MM.1S (cell line): ENCODE measurements around the gene RCN2.
"Not testable (repeated sequence)": the region's sequence is repeated elsewhere in the genome, so short reads cannot be mapped to it uniquely, and the experiment has no call there.

ENCODE experiments used
- DNase-seq: peaks from one replicate; pipeline ENCODE4 v3.0.0-alpha.2; 2015
- H2AFZ ChIP-seq: fragments of 300-600 bp; sonication (generic); 2 replicates; pipeline ENCODE4 v1.6.0; 2016; ENCODE audit warnings: antibody characterized with exemption, low read length
- H3F3A ChIP-seq: fragments of 300-600 bp; sonication (generic); 2 replicates; pipeline ENCODE4 v1.6.1; 2016; ENCODE audit warnings: mild to moderate bottlenecking, antibody characterized with exemption, low read length, moderate library complexity, mixed read lengths; ENCODE audit not compliant: insufficient read depth
- H3K27ac ChIP-seq: fragments of 300-600 bp; sonication (generic); 2 replicates; pipeline ENCODE4 v1.5.1; 2016; ENCODE audit warnings: mild to moderate bottlenecking, low read length
- H3K27me3 ChIP-seq: fragments of 300-600 bp; sonication (generic); replicated peaks from 2 replicates; pipeline ENCODE4 v1.6.0; 2016; ENCODE audit warnings: low read length; ENCODE audit not compliant: insufficient read depth
- H3K36me3 ChIP-seq: fragments of 300-600 bp; sonication (generic); replicated peaks from 2 replicates; pipeline ENCODE4 v1.6.1; 2016; ENCODE audit warnings: mild to moderate bottlenecking, low read length, mixed read lengths; ENCODE audit not compliant: insufficient read depth
- H3K4me1 ChIP-seq: fragments of 300-600 bp; sonication (generic); 2 replicates; pipeline ENCODE4 v1.6.1; 2016; ENCODE audit warnings: low read length, mixed read lengths
- H3K4me2 ChIP-seq: fragments of 300-600 bp; sonication (generic); 2 replicates; pipeline ENCODE4 v1.6.0; 2016; ENCODE audit warnings: low read depth, low read length
- H3K4me3 ChIP-seq: fragments of 300-600 bp; sonication (generic); 2 replicates; pipeline ENCODE4 v1.5.1; 2016; ENCODE audit warnings: low read length, mixed read lengths
- H3K79me2 ChIP-seq: fragments of 300-600 bp; sonication (generic); 2 replicates; pipeline ENCODE4 v1.6.1; 2016; ENCODE audit warnings: mixed run types, low read length, mixed read lengths
- H3K9ac ChIP-seq: fragments of 300-600 bp; sonication (generic); 2 replicates; pipeline ENCODE4 v1.6.1; 2016; ENCODE audit warnings: low read length, mixed read lengths
- H3K9me2 ChIP-seq: fragments of 300-600 bp; sonication (generic); replicated peaks from 2 replicates; pipeline ENCODE4 v1.6.1; 2016; ENCODE audit warnings: mild to moderate bottlenecking, low read length, mixed read lengths; ENCODE audit not compliant: insufficient read depth
- H3K9me3 ChIP-seq: fragments of 300-600 bp; sonication (generic); replicated peaks from 2 replicates; pipeline ENCODE4 v1.6.1; 2016; ENCODE audit warnings: mild to moderate bottlenecking, low read length, mixed read lengths; ENCODE audit not compliant: insufficient read depth
- H4K20me1 ChIP-seq: fragments of 300-600 bp; sonication (generic); 2 replicates; pipeline ENCODE4 v1.6.1; 2016; ENCODE audit warnings: mild to moderate bottlenecking, low read length, moderate library complexity, mixed read lengths; ENCODE audit not compliant: insufficient read depth
- EZH2 ChIP-seq: fragments of 300-600 bp; sonication (generic); optimal IDR thresholded peaks from 2 replicates; pipeline ENCODE3; 2017; ENCODE audit warnings: low read depth, mild to moderate bottlenecking, antibody characterized with exemption, low read length, mixed read lengths
- EZH2phosphoT487 ChIP-seq: fragments of 300-600 bp; sonication (generic); IDR thresholded peaks from 2 replicates; pipeline ENCODE4 v1.6.1; 2018; ENCODE audit warnings: antibody characterized with exemption, low read length
- TF ChIP-seq, protein P1 (sequence below): fragments of 300-600 bp; sonication (generic); IDR thresholded peaks from 2 replicates; pipeline ENCODE4 v1.5.1; 2016; ENCODE audit warnings: antibody characterized with exemption, low read length, mixed read lengths

The RCN2 gene, protein sequence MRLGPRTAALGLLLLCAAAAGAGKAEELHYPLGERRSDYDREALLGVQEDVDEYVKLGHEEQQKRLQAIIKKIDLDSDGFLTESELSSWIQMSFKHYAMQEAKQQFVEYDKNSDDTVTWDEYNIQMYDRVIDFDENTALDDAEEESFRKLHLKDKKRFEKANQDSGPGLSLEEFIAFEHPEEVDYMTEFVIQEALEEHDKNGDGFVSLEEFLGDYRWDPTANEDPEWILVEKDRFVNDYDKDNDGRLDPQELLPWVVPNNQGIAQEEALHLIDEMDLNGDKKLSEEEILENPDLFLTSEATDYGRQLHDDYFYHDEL

DNA sequence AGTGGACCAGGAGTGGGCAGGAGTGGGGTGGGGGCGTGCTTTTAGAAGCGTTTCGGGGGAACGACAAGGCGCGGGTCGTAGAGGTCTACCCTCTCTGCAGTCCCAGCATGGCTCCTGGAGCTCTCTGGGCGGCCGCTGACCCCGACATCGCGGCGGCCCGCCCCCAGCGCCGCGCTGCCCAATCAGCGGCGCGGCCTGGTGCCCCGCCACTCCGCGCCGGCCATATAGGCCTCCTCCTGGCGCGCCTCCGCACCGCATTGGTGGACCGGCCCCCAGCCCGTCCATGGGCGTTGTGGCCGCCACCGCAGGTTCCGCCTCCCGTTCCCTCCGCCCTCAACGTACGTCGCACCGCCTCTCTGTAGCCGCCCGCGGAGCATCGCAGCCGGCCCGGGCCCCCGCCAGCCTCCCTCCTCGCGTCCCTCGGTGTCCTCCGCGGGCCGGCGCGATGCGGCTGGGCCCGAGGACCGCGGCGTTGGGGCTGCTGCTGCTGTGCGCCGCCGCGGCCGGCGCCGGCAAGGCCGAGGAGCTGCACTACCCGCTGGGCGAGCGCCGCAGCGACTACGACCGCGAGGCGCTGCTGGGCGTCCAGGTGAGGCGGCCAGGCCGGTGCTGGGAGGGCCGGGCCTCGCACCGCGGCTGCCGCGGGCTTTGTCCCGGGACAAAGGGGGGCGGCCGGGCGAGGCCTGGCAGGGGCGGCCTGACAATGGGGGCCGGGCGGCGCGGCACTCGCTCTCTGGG lies at the start of gene RCN2:
Gene RCN2 (plus strand): TSS at position 353 of the 738 bp plus-strand sequence. CDS start 93 bp downstream, at position 446.
- peak; percentile 96 for DNase-seq
- H4K20me1 ChIP-seq, result no peaks in the 10 kb centered on the region
- peaks cover 16% of the 10 kb centered on the region for H3K79me2 ChIP-seq
- no peaks in the 10 kb centered on the region for H3K36me3 ChIP-seq
- H3K9me2 ChIP-seq, result no peaks in the 10 kb centered on the region
- no peak for TF ChIP-seq EZH2
- no peak for TF ChIP-seq EZH2phosphoT487
- TF ChIP-seq, protein P1, sequence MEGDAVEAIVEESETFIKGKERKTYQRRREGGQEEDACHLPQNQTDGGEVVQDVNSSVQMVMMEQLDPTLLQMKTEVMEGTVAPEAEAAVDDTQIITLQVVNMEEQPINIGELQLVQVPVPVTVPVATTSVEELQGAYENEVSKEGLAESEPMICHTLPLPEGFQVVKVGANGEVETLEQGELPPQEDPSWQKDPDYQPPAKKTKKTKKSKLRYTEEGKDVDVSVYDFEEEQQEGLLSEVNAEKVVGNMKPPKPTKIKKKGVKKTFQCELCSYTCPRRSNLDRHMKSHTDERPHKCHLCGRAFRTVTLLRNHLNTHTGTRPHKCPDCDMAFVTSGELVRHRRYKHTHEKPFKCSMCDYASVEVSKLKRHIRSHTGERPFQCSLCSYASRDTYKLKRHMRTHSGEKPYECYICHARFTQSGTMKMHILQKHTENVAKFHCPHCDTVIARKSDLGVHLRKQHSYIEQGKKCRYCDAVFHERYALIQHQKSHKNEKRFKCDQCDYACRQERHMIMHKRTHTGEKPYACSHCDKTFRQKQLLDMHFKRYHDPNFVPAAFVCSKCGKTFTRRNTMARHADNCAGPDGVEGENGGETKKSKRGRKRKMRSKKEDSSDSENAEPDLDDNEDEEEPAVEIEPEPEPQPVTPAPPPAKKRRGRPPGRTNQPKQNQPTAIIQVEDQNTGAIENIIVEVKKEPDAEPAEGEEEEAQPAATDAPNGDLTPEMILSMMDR, result no peak
- H3F3A ChIP-seq, result no peaks in the 10 kb centered on the region
- H3K4me1 ChIP-seq, result peaks cover 9% of the 10 kb centered on the region; the same call in 1 of the 2 replicates
- peak within 1 kb of the TSS; percentile 88 for H3K4me3 ChIP-seq
- H3K9me3 ChIP-seq, result no peaks in the 10 kb centered on the region
- H3K4me2 ChIP-seq, result peak within 1 kb of the TSS; percentile 83
- H3K27ac ChIP-seq, result peak within 1 kb of the TSS; percentile 11; the same call in 1 of the 2 replicates
- peak within 1 kb of the TSS; percentile 80 for H3K9ac ChIP-seq
- H2AFZ ChIP-seq, result peak within 1 kb of the TSS; percentile 95
- no peaks in the 10 kb centered on the region for H3K27me3 ChIP-seq

DNA sequence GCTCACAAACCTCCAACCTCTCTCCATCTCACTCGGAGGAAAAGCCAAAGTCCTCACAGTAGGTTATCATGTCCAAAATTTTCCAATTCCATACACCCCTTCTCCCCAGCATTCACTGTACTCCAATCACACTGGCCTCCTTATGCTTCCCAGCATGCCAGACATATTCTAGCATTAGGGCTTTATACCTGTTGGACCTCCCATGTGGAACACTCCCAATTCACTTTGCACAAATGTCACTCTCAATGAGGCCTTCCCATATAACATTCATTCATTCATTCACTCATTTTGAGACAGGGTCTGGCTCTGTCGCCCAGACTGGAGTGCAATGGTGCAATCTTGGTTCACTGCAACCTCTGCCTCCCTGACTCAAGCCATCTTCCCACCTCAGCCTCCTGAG lies 46.3 kb upstream of the RCN2 start:
- Histone ChIP-seq H3K4me1 (no peaks in the 10 kb centered on the region), H3K9me3 (no peaks in the 10 kb centered on the region), H3K9me2 (no peaks in the 10 kb centered on the region), H3F3A (no peaks in the 10 kb centered on the region), H3K79me2 (peaks cover 17% of the 10 kb centered on the region), H3K9ac (no peak overlapping the region), H3K27ac (no peak overlapping the region), H4K20me1 (no peaks in the 10 kb centered on the region), H2AFZ (no peak overlapping the region), H3K4me3 (no peak overlapping the region), H3K4me2 (no peak overlapping the region), H3K27me3 (no peaks in the 10 kb centered on the region), H3K36me3 (no peaks in the 10 kb centered on the region)
- TF ChIP-seq, protein P1, result no peak
- TF ChIP-seq EZH2phosphoT487, result no peak
- TF ChIP-seq EZH2, result no peak
- DNase-seq, result no peak

DNA sequence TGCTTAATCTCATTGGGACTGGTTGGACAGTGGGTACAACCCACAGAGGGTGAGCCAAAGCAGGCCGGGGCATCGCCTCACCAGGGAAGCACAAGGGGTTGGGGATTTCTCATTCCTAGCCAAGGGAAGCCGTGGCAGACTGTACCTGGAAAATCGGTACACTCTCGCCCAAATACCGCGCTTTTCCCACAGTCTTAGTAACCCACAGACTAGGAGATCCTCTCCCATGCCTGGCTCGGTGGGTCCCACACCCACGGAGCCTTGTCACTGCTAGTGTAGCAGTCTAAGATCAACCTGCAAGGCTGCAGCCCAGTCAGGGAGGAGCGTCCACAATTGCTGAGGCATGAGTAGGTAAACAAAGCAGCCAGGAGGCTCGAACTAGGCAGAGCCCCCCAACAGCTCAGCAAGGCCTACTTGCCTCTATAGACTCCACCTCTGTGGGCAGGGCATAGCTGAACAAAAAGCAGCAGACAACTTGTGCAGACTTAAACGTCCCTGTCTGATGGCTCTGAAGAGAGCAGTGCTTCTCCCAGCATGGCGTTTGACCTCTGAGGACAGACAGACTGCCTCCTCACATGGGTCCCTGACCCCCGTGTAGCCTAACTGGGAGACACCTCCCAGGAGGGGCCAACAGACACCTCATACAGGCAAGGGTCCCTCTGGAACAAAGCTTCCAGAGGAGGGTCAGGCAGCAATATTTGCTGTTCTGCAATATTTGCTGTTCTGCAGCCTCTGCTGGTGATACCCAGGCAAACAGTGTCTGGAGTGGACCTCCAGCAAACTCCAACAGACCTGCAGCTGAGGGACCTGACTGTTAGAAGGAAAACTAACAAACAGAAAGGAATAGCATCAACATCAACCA lies 44.0 kb upstream of the RCN2 start:
- H3K4me2 ChIP-seq, H3K4me3 ChIP-seq, H3K4me1 ChIP-seq, H3K27ac ChIP-seq, H3K9me2 ChIP-seq, H3K9me3 ChIP-seq, H4K20me1 ChIP-seq, H3K9ac ChIP-seq, H3K27me3 ChIP-seq, H2AFZ ChIP-seq, H3F3A ChIP-seq, H3K36me3 ChIP-seq, DNase-seq: not testable (repeated sequence)
- peaks cover 17% of the 10 kb centered on the region for H3K79me2 ChIP-seq

DNA sequence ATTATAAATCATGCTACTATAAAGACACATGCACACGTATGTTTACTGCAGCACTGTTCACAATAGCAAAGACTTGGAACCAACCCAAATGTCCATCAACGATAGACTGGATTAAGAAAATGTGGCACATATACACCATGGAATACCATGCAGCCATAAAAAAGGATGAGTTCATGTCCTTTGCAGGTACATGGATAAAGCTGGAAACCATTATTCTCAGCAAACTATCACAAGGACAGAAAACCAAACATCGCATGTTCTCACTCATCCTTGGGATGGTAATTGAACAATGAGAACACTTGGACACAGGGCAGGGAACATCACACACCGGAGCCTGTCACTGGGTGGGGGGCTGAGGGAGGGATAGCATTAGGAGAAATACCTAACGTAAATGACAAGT lies 38.7 kb upstream of the RCN2 start:
- not testable (repeated sequence) for H3K9me2 ChIP-seq, H2AFZ ChIP-seq, H3F3A ChIP-seq, H3K4me2 ChIP-seq, H3K27me3 ChIP-seq, H3K36me3 ChIP-seq, H3K9me3 ChIP-seq, H3K9ac ChIP-seq, H3K27ac ChIP-seq, H4K20me1 ChIP-seq, DNase-seq, H3K4me3 ChIP-seq
- Histone ChIP-seq H3K79me2 (peaks cover 23% of the 10 kb centered on the region), H3K4me1 (peaks cover 14% of the 10 kb centered on the region; the same call in 1 of the 2 replicates)
